ENCODE results near the gene ETFRF1.

Gene ETFRF1

DNA sequence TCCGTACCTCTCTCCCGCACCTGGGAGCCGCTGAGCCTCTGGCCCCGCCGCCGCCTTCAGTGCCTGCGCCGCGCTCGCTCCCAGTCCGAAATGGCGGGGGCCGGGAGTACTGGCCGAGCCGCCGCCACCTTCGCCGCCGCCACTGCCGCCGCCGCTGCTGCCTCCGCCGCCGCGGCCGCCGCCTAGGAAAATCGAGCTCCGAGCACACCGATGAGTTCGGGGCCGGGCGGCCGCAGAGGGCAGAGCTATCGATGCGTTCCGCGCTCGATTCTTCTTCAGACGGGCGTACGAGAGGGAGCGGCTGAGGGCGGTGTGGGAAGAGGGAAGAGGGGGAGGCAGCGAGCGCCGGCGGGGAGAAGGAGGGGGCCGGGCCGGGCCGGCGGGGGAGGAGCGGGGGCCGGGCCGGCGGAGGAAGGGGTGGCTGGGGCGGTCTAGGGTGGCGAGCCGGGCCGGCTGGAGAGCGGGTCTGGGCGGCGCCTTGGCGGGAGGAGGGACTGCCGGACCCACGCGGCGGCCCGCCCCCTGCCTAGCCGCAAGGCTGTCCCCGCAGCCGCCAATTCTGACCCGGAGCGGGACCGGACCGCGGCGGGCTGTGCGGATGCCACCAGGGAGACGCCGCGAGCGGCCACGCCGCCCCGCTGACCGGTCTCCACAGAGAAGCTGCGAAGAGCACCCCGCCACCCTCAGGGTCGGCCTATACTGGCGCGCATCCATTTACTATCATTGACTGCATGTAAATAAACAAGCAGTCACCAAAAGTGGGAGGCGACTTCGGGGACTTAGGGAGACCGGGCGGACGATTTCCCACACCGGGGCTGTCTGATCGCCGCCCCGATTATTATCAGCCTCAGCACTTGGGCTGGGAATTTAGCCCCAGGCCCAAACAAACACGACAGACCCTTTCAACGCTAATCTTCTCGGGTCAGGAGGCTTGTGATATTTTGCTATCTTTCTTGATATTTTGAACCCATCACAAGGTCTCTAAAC, 56.0 kb downstream of the ETFRF1 start, which contains the start of gene KRAS:
KRAS (minus strand) TSS at position 186 of the 987 bp plus-strand sequence.
- Histone ChIP-seq H3K4me3 (IDR thresholded peaks at IDR 0.05; ENCODE audit: insufficient read depth, low read depth, low read length) (peak within 1 kb of the TSS; percentile 14), H3K36me3 (ENCODE audit: insufficient read depth) (no peaks in the 10 kb centered on the region; the same call in 1 of the 2 replicates), H3K4me2 (peak within 1 kb of the TSS; percentile 93), H3K27ac (peak within 1 kb of the TSS; percentile 78), H3K9ac (peak within 1 kb of the TSS; percentile 79), H4K20me1 (ENCODE audit: insufficient read depth) (0 out of 2 replicates have a peak, but pooled peaks cover 6% of the 10 kb centered on the region), H3K79me2 (ENCODE audit: insufficient read depth, low read depth) (peaks cover 39% of the 10 kb centered on the region), H2AFZ (ENCODE audit: low read depth) (peak within 1 kb of the TSS; percentile 74), H3K4me1 (ENCODE audit: low read depth, poor library complexity, severe bottlenecking) (peaks cover 33% of the 10 kb centered on the region), H3K27me3 (ENCODE audit: insufficient read depth, low read depth) (no peaks in the 10 kb centered on the region)
- TF ChIP-seq, protein P1, sequence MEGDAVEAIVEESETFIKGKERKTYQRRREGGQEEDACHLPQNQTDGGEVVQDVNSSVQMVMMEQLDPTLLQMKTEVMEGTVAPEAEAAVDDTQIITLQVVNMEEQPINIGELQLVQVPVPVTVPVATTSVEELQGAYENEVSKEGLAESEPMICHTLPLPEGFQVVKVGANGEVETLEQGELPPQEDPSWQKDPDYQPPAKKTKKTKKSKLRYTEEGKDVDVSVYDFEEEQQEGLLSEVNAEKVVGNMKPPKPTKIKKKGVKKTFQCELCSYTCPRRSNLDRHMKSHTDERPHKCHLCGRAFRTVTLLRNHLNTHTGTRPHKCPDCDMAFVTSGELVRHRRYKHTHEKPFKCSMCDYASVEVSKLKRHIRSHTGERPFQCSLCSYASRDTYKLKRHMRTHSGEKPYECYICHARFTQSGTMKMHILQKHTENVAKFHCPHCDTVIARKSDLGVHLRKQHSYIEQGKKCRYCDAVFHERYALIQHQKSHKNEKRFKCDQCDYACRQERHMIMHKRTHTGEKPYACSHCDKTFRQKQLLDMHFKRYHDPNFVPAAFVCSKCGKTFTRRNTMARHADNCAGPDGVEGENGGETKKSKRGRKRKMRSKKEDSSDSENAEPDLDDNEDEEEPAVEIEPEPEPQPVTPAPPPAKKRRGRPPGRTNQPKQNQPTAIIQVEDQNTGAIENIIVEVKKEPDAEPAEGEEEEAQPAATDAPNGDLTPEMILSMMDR (conservative IDR thresholded peaks at IDR 0.05; ENCODE audit: low read depth, low read length): no peak

DNA sequence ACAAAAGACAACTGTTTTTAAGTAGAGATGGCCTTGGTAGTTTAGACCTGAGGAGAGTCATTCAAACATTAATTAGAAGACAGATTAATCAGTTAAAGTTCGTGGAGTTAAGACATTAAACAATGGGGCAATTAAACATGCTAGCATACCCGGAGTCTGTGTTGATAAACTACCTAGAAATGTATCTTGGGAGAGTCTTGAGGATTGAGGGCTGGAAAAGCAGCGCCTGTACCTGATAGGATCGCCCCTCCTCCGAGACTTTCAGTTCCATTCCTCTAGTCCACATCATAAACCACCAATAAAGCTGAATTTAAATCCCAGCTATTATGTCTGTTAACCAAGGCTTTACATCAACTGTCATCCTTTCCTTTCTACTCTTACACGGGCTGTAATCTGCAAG, 56.7 kb downstream of the ETFRF1 start:
- peak overlapping the region; percentile 8; the same call in 1 of the 2 replicates for H3K27ac ChIP-seq
- no peaks in the 10 kb centered on the region for H3K27me3 ChIP-seq (ENCODE audit: insufficient read depth, low read depth)
- no peaks in the 10 kb centered on the region; the same call in 1 of the 2 replicates for H3K36me3 ChIP-seq (ENCODE audit: insufficient read depth)
- peak overlapping the region; percentile 90 for H3K4me2 ChIP-seq
- H4K20me1 ChIP-seq (ENCODE audit: insufficient read depth): 0 out of 2 replicates have a peak, but pooled peaks cover 6% of the 10 kb centered on the region
- peaks cover 31% of the 10 kb centered on the region for H3K79me2 ChIP-seq (ENCODE audit: insufficient read depth, low read depth)
- H3K4me1 ChIP-seq (ENCODE audit: low read depth, poor library complexity, severe bottlenecking): peaks cover 33% of the 10 kb centered on the region
- TF ChIP-seq, protein P1 (conservative IDR thresholded peaks at IDR 0.05; ENCODE audit: low read depth, low read length): no peak
- peak overlapping the region; percentile 43 for H3K9ac ChIP-seq
- peak overlapping the region; percentile 14 for H3K4me3 ChIP-seq (IDR thresholded peaks at IDR 0.05; ENCODE audit: insufficient read depth, low read depth, low read length)
- peak overlapping the region; percentile 74 for H2AFZ ChIP-seq (ENCODE audit: low read depth)

DNA sequence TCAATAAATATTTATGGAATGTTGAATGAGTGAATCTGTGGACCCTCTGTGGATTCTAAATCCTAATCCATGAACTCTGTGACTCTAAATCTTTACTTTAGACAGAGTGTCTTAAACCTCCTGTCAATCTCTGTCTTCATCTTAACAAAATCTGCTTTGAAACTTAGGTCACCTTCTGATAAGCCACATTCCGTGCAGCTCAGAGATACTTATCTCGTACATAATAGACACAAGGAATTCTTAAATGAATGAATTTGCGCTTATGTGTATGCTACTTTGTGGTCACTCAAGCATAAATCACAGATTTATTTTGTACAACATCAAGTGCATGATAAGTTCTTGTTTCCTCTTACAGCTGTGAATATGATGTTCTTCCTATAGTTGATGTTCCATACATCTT, 57.9 kb downstream of the ETFRF1 start:
- Histone ChIP-seq H3K36me3 (ENCODE audit: insufficient read depth) (no peaks in the 10 kb centered on the region), H3K4me2 (no peak overlapping the region), H3K4me1 (ENCODE audit: low read depth, poor library complexity, severe bottlenecking) (peaks cover 26% of the 10 kb centered on the region), H3K27me3 (ENCODE audit: insufficient read depth, low read depth) (no peaks in the 10 kb centered on the region), H3K79me2 (ENCODE audit: insufficient read depth, low read depth) (peaks cover 19% of the 10 kb centered on the region), H3K9ac (no peak overlapping the region), H3K27ac (no peak overlapping the region), H2AFZ (ENCODE audit: low read depth) (no peak overlapping the region), H4K20me1 (ENCODE audit: insufficient read depth) (0 out of 2 replicates have a peak, but pooled peaks cover 6% of the 10 kb centered on the region), H3K4me3 (IDR thresholded peaks at IDR 0.05; ENCODE audit: insufficient read depth, low read depth, low read length) (no peak overlapping the region)
- TF ChIP-seq, protein P1 (conservative IDR thresholded peaks at IDR 0.05; ENCODE audit: low read depth, low read length): no peak

DNA sequence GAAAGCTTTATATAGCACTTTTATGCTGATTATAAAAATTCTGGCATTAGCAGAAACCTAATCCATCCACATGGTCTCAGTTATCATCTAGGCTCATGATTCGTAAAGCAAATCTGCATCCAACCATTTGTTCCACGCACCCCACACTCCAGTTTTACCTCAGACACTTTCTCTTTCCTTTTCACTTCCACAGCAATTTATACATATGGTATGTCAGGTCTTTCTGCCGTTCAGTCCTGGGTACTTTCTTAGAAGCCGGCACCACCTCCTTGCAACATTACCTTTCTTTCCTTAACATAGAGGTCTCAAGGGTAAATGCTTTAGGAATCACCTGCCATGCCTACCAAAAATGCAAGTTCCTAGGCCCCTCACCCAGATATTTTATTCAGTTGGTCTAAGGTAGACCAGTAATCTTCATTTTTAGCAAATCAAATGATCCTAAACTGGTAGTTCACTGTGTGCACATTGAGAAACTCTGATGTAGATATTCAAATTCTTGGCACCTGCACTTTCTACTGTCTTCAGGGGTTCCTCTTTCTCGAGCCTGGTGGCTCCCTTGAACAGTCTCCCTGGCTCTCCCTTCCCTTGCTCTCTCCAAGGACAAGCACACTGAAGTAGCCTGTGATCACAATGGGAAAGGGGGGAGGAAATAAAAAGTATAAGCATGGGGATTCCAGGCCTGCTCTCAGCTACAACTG, 58.5 kb downstream of the ETFRF1 start:
- Histone ChIP-seq H3K4me1 (ENCODE audit: low read depth, poor library complexity, severe bottlenecking) (peaks cover 20% of the 10 kb centered on the region), H3K27me3 (ENCODE audit: insufficient read depth, low read depth) (no peaks in the 10 kb centered on the region), H3K4me3 (IDR thresholded peaks at IDR 0.05; ENCODE audit: insufficient read depth, low read depth, low read length) (no peak overlapping the region), H3K36me3 (ENCODE audit: insufficient read depth) (no peaks in the 10 kb centered on the region), H3K27ac (no peak overlapping the region), H3K9ac (no peak overlapping the region), H3K79me2 (ENCODE audit: insufficient read depth, low read depth) (peaks cover 14% of the 10 kb centered on the region), H2AFZ (ENCODE audit: low read depth) (no peak overlapping the region), H4K20me1 (ENCODE audit: insufficient read depth) (0 out of 2 replicates have a peak, but pooled peaks cover 6% of the 10 kb centered on the region), H3K4me2 (no peak overlapping the region)
- TF ChIP-seq, protein P1 (conservative IDR thresholded peaks at IDR 0.05; ENCODE audit: low read depth, low read length): no peak
